Right kidney (tissue), 1 donor: Measurements from ENCODE around the gene JMJD1C.
"Not testable (repeated sequence)": the region's sequence is repeated elsewhere in the genome, so short reads cannot be mapped to it uniquely, and the experiment has no call there.

Experiments used
- DNase-seq: peaks from one replicate; pipeline ENCODE4 v3.0.0-alpha.2; 2016

JMJD1C gene

GRCh38 chr10:63409465-63410027 lies 56.2 kb downstream of the JMJD1C start:
- no peak for DNase-seq

- DNase-seq: no peak
Measured at GRCh38 chr10:63407136-63407662, 58.6 kb downstream of the JMJD1C start.

- no peak for DNase-seq
Measured at GRCh38 chr10:63396133-63396761, 69.5 kb downstream of the JMJD1C start.

- DNase-seq: no peak
Measured at GRCh38 chr10:63393050-63393449, 72.7 kb downstream of the JMJD1C start.

GRCh38 chr10:63392224-63392623 lies 73.6 kb downstream of the JMJD1C start:
- DNase-seq: no peak

GRCh38 chr10:63391812-63392211 lies 74.0 kb downstream of the JMJD1C start:
- DNase-seq: no peak

GRCh38 chr10:63390521-63390920 lies 75.3 kb downstream of the JMJD1C start:
- DNase-seq: no peak

GRCh38 chr10:63388421-63389031 lies 77.3 kb downstream of the JMJD1C start:
- no peak for DNase-seq

- DNase-seq: no peak
Measured at GRCh38 chr10:63385254-63385653, 80.5 kb downstream of the JMJD1C start.

GRCh38 chr10:63384675-63385074 lies 81.1 kb downstream of the JMJD1C start:
- DNase-seq: no peak

GRCh38 chr10:63384001-63384400 lies 81.8 kb downstream of the JMJD1C start:
- DNase-seq: no peak

GRCh38 chr10:63383141-63383540 lies 82.6 kb downstream of the JMJD1C start:
- no peak for DNase-seq

- no peak for DNase-seq
Measured at GRCh38 chr10:63382066-63382465, 83.7 kb downstream of the JMJD1C start.

- not testable (repeated sequence) for DNase-seq
Measured at GRCh38 chr10:63377305-63377661, 88.5 kb downstream of the JMJD1C start.

- no peak for DNase-seq
Measured at GRCh38 chr10:63376560-63377304, 89.0 kb downstream of the JMJD1C start.

GRCh38 chr10:63375859-63376258 lies 89.9 kb downstream of the JMJD1C start:
- DNase-seq: no peak

GRCh38 chr10:63375458-63375857 lies 90.3 kb downstream of the JMJD1C start:
- DNase-seq: no peak

GRCh38 chr10:63374991-63375390 lies 90.8 kb downstream of the JMJD1C start:
- DNase-seq: no peak

- no peak for DNase-seq
Measured at GRCh38 chr10:63373176-63373575, 92.6 kb downstream of the JMJD1C start.

GRCh38 chr10:63369711-63370110 lies 96.1 kb downstream of the JMJD1C start:
- no peak for DNase-seq

- no peak for DNase-seq
Measured at GRCh38 chr10:63368365-63368764, 97.4 kb downstream of the JMJD1C start.

- DNase-seq: no peak
Measured at GRCh38 chr10:63366933-63367332, 98.8 kb downstream of the JMJD1C start.
